Cardiac muscle cell (in vitro differentiated cells and primary cell): ENCODE data around the gene CD55. TPM values are rescaled to one million over a fixed set of nuclear protein-coding genes. Genes with fewer than 3 reads are reported as not detected.

Source experiments
- DNase-seq, 2 donors: peaks; one replicate each; pipeline versions ENCODE4 v3.0.0 to v3.0.0-alpha.2; 2010 to 2017; ENCODE audit warnings: low read depth in 1 of 2, low spot score in 1 of 2
- H3K27ac ChIP-seq: fragments of 200-600 bp; sonication (generic); 2 replicates; pipeline ENCODE4 v1.5.1; 2016
- H3K27me3 ChIP-seq: fragments of 200-600 bp; sonication (generic); 2 replicates; pipeline ENCODE4 v1.6.0; 2016; ENCODE audit warnings: control low read depth
- H3K36me3 ChIP-seq: fragments of 200-600 bp; sonication (generic); 2 replicates; pipeline ENCODE4 v1.5.1; 2016; ENCODE audit warnings: control low read depth
- H3K4me1 ChIP-seq: fragments of 200-600 bp; sonication (generic); 2 replicates; pipeline ENCODE4 v1.8.1; 2017; ENCODE audit warnings: low read depth, mild to moderate bottlenecking, mixed run types
- H3K4me3 ChIP-seq: fragments of 200-600 bp; sonication (generic); 2 replicates; pipeline ENCODE4 v1.5.1; 2016; ENCODE audit warnings: mild to moderate bottlenecking
- H3K9me3 ChIP-seq: fragments of 200-600 bp; sonication (generic); 2 replicates; pipeline ENCODE4 v1.5.1; 2017; ENCODE audit warnings: low read depth, mild to moderate bottlenecking, control low read depth
- polyA plus RNA-seq: library from polyadenylated mRNA; unstranded; fragments of >200 nt; fragmentation: Nextera tagmentation; extraction: Ambion mirVana; gene quantifications from 2 replicates; pipeline ENCODE4 v1.2.1, GENCODE V29; 2016
- total RNA-seq: library from RNA; depleted of rRNA; stranded (reverse); fragments of >200 nt; gene quantifications from 2 replicates; pipeline ENCODE4 v1.2.3, GENCODE V29; 2016
- TF ChIP-seq, protein P1 (sequence below): IDR thresholded peaks from 2 replicates; pipeline ENCODE4 v1.5.1; 2012; ENCODE audit warnings: low read depth, mild to moderate bottlenecking, low read length

CD55 gene
- total and polyA plus RNA-seq, 2 experiments from 2014 or later, result 19.4 to 20.3 TPM

DNA sequence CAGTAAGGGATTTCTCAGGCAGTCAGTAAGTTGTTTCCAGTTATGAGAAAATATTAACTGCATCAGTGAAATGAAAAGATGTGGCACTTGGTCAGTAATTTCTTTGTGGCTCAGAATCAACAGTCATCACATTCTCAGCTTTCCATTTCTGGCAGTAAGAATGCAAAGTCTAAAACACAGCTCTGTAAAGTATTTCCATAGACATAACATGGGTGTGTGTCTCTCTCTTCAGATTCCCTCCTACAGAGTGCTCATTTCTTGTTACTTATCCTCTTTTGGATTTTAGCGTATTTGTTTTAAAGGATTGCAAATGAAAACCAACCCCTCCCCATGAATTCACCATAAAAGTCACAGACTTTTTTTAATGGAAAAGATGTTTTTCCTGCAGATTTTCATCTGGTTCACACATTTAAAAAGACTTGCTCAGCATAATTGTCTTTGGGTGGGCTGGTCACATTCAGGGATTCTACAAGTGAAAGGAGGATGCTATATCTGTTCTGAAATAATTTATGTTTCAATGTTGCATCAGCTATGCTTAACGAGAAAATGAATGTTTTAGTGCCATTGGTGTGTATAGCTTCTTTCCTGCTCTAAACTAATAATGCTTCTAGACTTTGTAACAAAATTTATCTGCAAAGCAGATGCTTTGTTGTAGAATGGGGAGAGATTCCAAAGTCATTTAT lies 34.6 kb upstream of the CD55 start:
- no peaks in the 10 kb centered on the region for H3K4me1 ChIP-seq
- no peak overlapping the region for H3K27ac ChIP-seq
- H3K27me3 ChIP-seq, result no peaks in the 10 kb centered on the region
- DNase-seq, result no peak
- H3K9me3 ChIP-seq, result no peaks in the 10 kb centered on the region
- no peak overlapping the region for H3K4me3 ChIP-seq
- TF ChIP-seq, protein P1, sequence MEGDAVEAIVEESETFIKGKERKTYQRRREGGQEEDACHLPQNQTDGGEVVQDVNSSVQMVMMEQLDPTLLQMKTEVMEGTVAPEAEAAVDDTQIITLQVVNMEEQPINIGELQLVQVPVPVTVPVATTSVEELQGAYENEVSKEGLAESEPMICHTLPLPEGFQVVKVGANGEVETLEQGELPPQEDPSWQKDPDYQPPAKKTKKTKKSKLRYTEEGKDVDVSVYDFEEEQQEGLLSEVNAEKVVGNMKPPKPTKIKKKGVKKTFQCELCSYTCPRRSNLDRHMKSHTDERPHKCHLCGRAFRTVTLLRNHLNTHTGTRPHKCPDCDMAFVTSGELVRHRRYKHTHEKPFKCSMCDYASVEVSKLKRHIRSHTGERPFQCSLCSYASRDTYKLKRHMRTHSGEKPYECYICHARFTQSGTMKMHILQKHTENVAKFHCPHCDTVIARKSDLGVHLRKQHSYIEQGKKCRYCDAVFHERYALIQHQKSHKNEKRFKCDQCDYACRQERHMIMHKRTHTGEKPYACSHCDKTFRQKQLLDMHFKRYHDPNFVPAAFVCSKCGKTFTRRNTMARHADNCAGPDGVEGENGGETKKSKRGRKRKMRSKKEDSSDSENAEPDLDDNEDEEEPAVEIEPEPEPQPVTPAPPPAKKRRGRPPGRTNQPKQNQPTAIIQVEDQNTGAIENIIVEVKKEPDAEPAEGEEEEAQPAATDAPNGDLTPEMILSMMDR, result no peak
- no peaks in the 10 kb centered on the region for H3K36me3 ChIP-seq

DNA sequence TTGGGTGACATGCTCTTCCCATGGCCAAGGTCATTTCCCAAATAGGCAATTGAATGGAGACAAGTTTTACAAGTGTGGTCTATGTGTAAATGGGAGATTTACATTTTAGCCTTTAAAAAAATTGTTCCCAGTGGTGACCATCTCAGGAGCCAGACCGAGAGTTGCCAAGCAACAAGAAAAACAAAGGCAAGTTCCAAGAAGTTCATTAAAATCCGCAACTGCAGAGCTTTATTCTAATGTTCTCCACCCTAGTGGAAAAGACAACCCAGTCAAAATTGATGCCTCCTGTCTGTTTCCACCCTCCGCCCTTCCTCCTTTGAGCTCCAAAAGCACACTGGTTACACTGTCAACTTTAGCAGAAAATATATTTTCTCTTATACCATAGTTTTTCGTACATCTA lies 33.2 kb upstream of the CD55 start:
- no peak for DNase-seq
- Histone ChIP-seq H3K4me1 (no peaks in the 10 kb centered on the region), H3K27ac (no peak overlapping the region), H3K36me3 (no peaks in the 10 kb centered on the region), H3K27me3 (no peaks in the 10 kb centered on the region), H3K4me3 (no peak overlapping the region), H3K9me3 (no peaks in the 10 kb centered on the region)
- TF ChIP-seq, protein P1, result no peak

DNA sequence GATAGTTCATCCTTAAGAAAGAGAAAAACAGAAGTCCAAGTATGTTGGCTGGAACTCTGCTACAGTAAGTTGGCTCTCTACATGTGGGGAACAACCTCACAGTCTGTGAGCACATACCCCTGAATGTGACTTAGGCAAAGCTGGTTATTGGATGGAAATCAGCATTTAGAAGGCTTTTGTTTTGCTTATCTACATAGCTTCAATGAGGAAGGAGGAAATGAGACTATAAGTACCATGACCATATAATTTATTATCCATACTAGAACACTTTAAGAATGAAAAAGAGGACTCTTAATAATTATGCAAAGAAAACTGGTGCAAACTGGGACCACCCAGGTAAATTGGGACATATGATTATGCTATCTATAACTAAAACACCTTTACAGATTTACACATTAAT lies 31.7 kb upstream of the CD55 start:
- Histone ChIP-seq H3K27me3 (no peaks in the 10 kb centered on the region), H3K4me3 (no peak overlapping the region), H3K4me1 (no peaks in the 10 kb centered on the region), H3K36me3 (no peaks in the 10 kb centered on the region), H3K9me3 (no peaks in the 10 kb centered on the region), H3K27ac (no peak overlapping the region)
- TF ChIP-seq, protein P1, result no peak
- DNase-seq, result no peak

DNA sequence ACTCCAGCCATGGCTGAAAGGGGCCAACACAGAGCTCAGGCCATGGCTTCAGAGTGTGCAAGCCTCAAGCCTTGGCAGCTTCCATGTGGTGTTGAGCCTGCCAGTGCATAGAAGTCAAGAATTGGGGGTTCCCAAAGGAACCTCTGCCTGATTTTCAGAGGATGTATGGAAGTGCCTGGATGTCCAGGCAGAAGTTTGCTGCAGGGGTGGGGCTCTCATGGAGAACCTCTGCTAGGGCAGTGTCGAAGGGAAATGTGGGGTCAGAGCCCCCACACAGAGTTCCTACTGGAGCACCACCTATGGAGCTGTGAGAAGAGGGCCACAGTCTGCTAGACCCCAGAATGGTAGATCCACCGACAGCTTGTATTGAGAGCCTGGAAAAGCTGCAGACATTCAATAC lies 29.8 kb upstream of the CD55 start:
- Histone ChIP-seq H3K9me3 (no peaks in the 10 kb centered on the region), H3K4me1 (no peaks in the 10 kb centered on the region)

DNA sequence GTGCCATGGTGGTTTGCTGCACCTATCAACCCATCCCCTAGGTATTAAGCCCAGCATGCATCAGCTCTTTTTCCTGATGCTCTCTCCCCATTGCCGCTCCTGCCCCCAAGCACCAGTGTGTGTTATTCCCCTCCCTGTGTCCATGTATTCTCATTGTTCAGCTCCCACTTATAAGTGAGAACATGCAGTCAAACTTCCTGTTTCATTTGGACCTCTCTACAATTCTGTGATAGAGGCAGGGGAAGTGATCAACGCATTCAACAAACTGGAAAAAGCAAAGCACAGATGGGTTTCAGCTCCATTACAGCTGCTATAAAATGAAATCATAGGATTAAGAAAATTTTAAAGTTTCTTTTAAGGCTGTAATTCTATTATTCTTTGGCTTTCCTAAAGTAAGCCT lies 23.3 kb upstream of the CD55 start:
- H3K27ac ChIP-seq, result no peak overlapping the region
- H3K27me3 ChIP-seq, result no peaks in the 10 kb centered on the region
- DNase-seq, result no peak
- H3K9me3 ChIP-seq, result no peaks in the 10 kb centered on the region
- no peak overlapping the region for H3K4me3 ChIP-seq
- no peaks in the 10 kb centered on the region for H3K4me1 ChIP-seq
- TF ChIP-seq, protein P1, result no peak
- H3K36me3 ChIP-seq, result no peaks in the 10 kb centered on the region

More for the DNA sequence above, 29.8 kb upstream of the CD55 start:
- no peaks in the 10 kb centered on the region for H3K36me3 ChIP-seq
- TF ChIP-seq, protein P1, result no peak
- no peaks in the 10 kb centered on the region for H3K27me3 ChIP-seq
- no peak overlapping the region for H3K27ac ChIP-seq
- no peak overlapping the region for H3K4me3 ChIP-seq
- no peak for DNase-seq
